GM19328 (cell line): ENCODE measurements around the gene CMPK2.
A peak's percentile ranks its signal among the peaks of the same experiment; 100 is the strongest.

ENCODE experiments used
- ATAC-seq: cut with Tn5 transposase; IDR thresholded peaks from one replicate; pipeline ENCODE4 v1.9.1; 2021; ENCODE audit warnings: mild to moderate bottlenecking, moderate library complexity; ENCODE audit not compliant: unreplicated experiment

Gene CMPK2

DNA sequence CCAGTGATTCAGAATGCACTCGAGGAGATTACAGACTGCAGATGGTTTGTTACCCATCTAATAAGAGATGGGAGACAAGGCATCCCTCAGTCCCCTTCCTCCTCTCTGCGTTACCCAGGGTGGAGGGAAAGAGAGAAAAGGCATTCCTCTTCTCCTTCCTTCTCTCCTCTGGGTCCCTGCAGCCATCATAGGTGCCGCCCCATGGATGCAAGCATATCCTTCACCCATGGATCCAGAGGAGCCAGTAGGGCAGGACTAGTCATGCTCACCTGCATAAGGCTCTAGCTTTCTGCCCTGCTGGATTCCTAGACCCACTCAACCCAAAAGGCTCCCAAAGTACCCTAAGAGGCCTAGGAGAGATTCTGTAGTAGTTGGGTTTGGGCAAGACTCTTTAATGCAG, 20.4 kb downstream of the CMPK2 start:
- no peak for ATAC-seq

DNA sequence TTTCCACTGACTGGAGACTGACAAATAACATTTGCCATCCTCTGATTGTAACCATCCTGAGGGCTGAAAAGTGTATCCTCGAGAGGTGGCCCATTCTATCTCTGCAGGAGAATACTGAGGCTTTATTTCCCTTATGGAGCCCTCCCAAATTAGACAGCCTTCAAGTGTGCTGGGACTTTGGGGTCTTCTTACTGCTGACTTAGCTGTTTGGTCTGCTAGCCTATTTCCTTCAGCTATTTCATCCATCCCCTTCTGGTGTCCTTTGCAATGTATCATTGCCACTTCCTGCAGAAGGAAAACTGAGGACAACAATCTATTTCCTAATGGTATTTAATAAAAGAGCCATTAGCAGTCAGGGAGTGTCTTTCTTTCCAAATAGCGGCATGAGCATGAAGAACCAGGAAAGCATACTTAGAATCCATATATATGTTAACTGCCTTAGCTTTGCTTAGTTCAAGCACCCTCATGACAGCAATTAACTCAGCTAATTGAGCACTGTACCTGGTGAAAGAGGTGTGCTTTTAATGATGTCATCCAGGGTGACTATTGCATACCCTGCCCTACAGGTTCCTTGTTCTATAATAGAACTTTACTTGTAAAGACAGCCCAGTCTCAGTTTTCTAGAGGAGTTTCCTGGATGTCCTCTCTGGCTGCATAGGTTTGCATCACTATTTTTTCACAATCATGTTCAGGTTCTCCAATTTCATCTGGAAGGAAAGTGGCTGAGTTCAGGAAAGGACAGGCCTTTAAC, 24.0 kb downstream of the CMPK2 start:
- no peak for ATAC-seq

DNA sequence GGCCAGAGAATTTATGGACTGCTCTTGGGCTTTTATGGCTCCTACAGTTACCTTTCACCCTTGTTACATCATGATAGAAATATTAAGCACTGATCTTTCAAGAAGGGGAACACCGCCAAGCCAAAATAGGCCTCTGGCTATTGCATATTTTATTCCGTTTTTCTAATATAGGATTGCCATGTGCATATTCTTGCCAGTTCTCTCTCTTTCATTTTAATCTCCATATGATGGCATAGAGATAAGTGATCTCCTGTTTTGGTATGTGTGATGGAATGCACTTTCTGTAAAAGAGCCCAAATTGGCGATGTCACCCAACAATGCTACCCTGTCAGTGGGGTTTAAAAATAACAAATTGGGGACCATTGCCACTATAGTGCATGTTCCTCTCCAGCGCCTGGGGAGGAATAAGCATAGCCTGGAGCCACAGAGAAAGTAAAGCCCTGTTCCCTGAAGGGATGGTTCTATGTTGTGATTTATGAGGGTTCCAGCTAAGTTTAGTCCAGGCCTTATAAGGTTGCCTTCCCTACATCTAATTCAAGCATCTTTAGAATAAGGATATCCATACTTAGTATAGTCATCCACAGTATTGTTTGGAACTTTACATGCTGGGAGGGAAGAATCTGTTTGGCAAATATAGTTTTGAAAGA, 26.9 kb downstream of the CMPK2 start:
- no peak for ATAC-seq

DNA sequence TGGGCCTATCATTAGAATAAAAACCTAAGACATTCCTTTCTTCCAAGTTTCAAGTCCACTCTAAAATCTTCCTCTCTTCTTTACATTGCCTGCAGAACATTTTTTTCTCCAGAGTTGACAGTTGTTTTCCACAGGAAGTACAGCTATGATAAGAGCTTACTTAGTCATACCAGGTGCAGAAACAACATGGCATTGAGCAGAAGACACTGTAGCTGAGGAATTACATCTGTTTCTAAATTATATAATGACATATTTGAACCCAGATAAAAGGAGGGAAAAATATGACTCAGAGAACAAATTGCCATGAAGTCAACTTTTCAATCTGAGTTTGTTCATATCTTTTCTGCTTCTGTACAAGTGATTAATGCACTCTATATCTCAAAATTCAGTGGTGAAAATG, 30.2 kb downstream of the CMPK2 start:
- no peak for ATAC-seq

DNA sequence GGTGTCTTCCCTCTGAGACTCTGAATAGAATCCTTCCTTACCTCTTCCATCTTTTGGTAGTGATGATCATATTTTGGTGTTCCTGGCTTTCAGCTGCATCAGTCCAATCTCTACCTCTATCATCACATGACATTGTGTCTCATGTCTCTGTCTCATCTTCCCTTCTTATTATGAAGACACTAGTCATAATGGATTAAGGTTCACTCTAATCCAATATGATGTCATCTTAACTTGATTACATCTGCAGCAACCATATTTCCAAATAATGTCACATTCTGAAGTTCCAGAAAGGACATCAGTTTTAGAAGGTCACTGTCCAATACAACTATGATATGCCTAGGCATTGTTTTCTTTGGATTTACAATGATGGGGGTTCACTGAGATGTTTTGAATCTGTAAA, 31.5 kb downstream of the CMPK2 start:
- no peak for ATAC-seq

DNA sequence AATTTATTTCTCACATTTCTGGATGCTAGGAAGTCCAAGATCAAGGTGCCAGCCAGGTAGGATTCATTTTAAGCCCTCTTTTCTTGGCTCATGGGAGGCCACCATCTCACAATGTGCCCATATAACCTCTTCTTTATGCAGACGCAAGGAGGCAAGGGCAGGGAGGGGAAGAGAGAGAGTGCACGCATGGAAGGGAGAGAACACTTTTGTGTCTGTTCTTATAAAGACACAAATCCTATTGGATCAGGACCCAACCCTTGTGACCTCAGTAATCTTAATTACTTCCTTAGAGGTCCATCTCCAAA, 32.5 kb downstream of the CMPK2 start:
- ATAC-seq = no peak

DNA sequence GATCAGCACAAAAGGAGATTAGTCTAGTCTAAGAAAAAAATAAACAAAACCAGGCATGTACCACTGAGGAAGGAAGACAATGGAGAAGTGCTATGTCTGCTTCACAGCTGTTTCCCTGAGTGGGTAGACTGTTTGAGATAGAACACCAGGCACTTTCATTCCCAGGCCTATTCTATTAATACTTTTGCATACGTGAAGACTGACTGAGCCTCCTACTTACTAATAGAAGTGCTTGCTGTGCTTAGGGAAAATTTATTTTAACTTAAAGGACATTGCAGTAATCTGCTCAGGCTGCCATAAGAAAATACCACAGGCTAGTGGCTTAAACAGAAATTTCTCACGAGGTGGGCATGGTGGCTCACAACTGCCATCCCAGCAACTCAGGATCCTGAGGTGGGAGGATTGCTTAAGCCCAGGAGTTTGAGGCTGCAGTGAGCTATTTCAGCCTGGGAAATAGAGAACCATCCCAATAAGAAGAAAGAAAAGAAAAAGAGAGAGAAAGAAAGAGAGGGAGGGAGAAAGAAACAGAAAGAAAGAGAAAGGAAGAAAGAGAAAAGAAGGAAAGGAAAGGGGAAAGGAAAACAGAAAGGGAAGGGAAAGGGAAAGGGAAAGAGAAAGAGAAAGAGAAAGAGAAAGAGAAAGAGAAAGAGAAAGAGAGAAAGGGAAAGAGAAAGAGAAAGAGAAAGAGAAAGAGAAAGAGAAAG, 33.0 kb downstream of the CMPK2 start:
- no peak for ATAC-seq

DNA sequence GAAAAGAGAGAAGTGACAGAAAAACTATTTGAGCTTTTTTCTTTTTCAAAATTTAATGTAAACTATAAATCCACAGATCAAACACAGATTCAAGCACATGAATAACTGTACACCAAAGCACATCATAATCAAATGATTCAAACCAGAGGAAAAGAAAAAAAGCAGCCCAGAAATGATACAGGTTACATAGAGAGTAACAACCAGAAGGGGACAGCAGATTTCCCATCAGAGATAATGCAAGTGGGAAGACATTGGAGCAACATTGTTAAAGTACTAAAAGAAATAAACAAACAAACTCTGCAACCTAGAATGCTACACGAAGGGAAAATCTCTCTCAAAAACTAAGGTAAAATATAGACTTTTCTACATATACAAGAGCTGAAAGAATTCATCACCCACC, 34.5 kb downstream of the CMPK2 start:
- ATAC-seq = no peak

DNA sequence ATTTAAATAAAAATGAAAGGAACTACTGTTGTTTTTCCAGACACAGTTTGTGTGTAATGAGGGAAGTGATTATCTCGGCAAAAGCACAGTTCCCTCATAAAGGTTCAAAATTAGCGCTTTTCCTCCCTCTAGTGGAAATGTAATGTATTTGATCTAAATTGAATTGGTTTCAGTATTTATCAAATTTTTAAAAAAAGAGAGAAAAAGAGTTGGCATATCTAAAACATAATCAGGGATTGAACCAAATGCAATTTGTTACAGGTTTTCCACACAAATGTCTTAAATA, 37.5 kb downstream of the CMPK2 start:
- ATAC-seq = no peak

DNA sequence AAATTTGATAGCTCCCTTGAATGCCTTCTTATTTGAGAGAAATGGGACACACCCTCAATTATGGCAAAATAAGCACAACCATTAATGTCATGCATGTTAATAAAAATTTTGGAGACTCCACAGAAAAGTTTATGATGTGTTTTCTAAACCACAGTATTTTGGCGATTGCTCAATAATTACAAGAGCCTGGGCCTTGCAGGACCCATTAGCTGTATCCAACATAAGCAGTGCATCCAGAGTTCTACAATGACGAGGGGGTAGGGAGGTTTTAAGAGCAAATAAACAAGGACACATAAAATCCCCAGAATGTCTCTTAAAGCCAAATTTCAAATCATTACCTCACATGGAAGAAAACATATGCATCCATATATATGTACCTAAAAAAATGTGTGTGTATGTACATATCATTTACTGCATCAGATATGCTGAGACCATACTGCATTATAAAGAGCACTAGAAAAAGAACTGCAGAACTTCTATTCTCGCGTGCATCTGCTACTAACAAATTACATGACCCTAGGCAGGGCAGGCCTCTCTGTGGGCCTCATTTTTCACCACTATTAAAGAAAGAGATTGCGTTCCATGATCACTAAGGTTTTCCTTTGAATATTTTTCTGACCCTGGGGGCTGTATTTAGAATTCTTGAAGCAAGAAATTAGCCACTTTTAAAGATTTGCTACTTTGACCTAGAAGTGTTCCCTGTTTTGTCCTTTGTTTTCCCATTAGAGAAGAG, 38.0 kb downstream of the CMPK2 start:
- ATAC-seq = no peak

DNA sequence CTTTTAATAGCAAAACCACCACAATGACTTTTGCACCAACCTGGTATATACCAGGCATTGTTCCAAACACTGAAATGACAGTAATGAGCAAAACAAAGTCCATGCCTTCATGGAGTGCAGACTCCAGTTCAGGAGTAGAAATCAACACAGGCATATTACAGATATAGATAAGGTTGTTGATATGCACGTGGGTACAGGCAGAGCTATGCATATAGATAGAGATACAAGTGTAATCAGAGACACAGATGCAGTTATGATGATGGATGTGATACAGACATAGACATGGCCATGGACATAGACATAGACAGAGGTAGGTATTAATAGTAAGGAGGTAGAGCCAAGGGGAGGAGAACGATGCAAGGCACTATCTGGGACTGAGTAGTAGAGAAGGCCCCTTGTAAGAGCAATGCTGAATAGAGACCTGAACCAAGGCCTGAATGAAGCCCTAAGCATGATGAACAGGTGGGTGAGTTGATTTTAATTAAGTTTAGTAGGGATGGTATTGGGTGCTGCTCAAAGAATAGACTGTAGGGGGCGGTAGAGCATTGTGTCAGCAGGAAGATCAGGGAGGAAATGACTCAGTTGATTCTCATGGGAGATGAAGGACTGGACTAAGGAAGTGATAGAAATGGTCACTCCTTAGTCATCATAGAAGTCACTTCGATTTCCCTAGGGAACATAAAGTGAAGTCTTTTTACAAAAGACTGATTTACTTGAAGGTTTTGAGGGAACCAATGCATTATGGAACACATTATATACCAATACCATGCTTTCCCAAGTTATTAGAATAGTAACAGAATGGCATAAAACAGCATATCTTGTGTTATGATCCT, 39.4 kb downstream of the CMPK2 start:
- peak; percentile 83 for ATAC-seq

DNA sequence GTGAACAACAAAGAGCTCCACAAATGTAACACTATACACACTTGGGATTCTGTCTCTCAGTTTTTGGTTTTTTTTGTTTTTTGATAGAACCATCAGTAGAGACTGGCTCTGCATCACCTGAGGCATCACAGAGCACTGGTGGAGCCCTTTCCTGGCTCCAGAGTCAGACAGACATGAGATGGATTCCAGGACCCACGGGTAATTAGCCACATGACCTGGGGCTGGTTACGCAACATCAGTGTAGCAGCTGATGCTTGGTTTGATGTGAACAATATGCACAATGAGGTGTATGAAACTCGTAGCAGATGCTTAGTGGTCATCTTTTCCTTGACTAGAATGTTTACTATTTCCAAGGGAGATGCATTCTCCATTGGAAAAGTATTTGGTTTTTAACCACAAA, 40.7 kb downstream of the CMPK2 start:
- ATAC-seq = no peak

DNA sequence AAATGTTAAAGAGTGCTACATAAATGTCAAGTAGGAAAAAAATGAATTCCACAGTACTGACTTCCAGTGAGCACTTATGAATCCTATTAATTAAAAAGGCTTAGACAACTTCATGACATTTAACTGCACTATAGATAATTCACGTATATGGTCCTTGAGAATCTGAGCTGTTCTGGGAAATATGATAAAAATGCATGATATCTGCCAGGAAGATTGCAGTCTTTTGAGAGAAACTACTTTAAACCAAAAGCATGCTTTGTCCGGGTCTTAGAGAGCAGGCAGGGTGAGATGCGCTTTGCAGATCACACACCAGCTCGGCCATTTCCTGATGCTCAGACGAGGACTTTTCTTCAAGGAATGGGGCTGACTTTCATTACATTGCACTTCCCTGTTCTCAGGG, 42.6 kb downstream of the CMPK2 start:
- no peak for ATAC-seq

DNA sequence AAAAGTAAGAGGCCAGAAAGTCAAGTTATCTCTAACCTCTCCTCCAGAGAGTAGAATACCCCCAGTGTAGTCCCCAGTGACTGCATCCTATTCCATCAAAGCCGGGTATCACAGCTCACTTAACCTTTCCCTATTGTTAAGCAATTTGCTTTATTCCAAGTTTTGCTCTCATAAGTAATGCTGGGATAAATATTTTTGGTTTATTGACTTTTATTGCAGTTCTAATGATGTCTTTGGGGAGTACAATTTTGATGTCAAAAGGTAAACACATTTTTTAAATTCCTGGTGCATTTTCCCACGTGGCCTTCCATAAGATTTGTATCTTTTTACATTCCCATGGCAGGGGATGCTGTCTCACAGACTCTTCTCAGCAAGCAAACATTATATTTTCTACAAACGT, 43.3 kb downstream of the CMPK2 start:
- ATAC-seq = no peak

DNA sequence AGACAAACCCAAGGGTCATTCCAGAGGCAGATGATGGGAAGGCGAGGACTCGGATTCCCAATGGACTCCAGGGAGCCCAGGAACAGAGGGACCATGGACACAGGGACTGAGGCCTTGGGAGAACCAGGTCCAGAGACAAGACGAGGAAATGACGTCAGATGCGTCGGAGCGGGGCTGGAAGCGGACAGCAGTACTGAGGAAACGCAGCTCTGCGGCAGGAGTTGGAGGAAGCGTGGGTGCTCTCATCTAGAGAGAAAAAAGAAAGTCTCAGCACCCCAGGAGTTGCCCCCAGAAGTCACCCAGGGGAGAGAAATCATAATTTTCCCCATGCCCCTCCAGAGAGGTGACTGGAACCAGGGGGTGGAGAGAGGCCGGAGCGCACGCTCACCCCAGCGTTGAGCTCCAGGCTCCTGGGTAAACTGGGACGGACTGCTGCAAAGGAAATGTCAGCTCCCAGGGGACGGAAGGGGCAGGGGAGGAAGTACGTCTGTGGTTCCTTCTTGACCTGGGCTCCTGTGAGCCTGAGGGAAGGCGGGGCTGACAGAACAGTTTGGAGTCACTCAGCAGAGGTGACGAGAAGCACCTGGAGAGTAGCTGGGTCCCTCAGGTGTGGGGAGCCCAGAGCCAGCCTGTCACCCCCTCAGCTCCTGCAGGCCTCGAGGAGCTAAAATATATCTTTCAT, 44.7 kb downstream of the CMPK2 start:
- ATAC-seq = no peak

DNA sequence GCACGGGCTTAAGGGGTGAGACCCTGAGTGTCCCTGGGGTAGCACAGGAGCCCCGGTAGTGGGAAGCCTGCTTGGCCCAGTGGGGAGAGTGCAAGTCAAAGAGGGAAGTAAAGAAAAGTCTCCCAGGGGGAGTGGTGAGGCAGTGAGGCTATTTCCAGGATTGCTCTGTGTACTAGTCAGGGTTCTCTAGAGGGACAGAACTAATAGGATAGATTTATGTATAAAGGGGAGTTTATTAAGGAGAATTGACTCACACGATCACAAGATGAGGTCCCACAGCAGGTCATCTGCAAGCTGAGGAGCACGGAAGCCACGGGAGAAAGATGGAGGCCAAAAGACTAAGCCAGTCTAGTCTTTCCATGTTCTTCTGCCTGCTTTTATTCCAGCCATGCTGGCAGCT, 45.5 kb downstream of the CMPK2 start:
- no peak for ATAC-seq

DNA sequence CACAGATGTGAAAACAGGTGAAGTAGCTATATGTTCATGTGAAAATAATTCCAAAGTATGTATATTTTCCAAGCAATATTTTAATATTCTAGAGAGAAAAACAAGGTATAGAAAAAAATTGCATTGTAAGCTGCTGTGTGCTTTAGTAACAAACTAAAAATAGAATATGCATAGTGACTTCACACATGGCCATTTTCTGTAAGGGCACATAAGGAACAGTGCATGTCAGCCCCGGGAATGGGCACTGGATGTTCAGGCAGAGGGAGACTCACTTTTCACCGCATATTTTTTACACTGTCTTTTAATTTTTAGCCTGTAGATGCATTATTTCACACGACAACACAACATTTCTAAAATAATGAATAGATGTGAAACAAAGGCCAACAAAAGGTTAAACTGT, 46.0 kb downstream of the CMPK2 start:
- no peak for ATAC-seq

DNA sequence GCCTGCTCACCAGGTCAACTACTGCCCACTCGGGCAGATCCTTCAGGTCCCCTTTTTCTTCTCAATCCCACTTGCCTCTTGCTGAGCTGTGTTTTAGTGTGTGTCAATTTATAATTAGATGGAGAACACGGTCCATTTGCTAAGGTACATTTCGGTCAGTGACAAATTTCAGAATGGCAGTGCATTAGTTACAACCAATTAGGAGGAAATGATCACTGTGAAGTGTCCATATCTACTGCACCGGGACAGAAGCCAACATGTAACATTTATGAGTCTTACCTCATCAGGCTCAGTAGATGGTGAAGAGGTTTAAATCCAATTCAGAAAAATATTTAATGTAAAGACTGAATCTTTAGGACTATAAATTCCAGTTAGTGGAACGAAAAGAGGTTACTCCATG, 47.7 kb downstream of the CMPK2 start:
- ATAC-seq = no peak

DNA sequence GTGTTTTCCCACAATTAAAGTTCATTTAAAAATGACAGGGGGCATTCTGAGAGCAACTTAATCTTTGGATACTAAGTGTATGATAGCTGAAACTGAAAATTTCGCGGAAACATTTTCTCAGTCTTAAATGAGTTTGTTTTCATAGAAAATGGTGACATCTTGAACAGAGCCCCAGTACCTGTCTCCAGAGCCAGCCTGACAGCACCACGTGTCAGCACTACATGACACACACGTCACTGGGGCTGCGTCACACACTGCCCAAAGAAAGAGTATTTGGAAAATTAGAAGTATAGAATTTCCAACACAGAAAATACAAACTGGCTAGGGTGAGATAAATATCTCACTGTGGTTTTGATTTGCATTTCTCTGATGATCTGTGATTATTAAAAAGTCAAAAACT, 50.8 kb downstream of the CMPK2 start:
- no peak for ATAC-seq

DNA sequence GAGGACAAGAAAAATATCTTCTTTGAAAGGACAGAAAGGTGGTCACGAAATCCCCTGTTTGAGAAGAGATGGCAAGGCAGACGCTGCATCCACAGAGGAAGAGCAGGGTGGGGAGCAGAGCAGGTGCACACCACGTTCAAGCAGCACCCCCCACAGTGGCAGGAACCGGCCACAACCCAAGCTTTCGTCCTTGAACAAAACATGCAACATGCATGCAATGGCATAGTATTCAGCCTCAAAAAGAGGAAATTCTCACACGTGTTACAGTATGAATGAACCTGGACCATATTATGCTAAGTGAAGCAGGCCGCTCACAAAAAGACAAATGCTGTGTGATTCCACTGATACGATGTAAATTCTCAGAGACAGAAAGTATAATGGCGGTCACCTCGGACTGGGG, 51.4 kb downstream of the CMPK2 start:
- no peak for ATAC-seq

DNA sequence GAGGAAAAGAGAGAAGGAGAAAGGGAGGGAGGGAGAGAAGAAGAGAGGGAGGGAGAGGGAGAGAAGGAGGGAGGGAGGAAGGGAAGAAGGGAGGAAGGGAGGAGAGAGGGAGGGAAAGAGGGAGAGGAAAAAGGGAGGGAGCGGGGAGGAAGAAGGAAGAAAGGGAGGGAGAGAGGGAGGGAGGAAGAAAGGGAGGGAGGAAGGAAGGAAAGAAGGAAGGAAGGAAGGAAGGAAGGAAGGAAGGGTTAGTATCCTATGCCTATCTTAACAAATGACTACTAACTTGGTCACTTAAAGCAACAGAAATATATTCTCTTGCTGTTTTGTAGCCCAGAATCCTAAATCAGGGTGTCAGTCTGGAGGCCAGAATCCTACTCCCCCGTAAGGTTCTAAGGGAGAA, 52.1 kb downstream of the CMPK2 start:
- no peak for ATAC-seq
